Embryonic facial prominence (tissue), 1 donor: Measurements from ENCODE around the gene CYP27C1.
"Not testable (repeated sequence)": the region's sequence is repeated elsewhere in the genome, so short reads cannot be mapped to it uniquely, and the experiment has no call there.

Source experiments
- DNase-seq: peaks from one replicate; pipeline ENCODE4 v3.0.0-alpha.2; 2016; ENCODE audit errors: extremely low spot score

The CYP27C1 gene

DNA sequence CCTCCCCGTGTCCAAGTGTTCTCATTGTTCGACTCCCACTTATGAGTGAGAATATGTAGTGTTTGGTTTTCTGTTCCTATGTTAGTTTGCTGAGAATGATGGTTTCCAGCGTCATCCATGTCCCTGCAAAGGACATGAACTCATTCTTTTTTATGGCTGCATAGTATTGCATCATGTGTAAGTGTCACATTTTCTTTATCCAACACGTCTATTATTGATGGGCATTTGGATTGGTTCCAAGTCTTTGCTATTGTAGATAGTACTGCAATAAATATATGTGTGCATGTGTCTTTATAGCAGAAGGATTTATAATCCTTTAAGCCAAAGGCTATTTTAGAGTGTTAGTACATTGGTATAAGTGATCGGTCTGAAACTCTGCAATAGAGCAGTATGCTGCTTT is 4.0 kb upstream of the CYP27C1 start:
- not testable (repeated sequence) for DNase-seq

DNA sequence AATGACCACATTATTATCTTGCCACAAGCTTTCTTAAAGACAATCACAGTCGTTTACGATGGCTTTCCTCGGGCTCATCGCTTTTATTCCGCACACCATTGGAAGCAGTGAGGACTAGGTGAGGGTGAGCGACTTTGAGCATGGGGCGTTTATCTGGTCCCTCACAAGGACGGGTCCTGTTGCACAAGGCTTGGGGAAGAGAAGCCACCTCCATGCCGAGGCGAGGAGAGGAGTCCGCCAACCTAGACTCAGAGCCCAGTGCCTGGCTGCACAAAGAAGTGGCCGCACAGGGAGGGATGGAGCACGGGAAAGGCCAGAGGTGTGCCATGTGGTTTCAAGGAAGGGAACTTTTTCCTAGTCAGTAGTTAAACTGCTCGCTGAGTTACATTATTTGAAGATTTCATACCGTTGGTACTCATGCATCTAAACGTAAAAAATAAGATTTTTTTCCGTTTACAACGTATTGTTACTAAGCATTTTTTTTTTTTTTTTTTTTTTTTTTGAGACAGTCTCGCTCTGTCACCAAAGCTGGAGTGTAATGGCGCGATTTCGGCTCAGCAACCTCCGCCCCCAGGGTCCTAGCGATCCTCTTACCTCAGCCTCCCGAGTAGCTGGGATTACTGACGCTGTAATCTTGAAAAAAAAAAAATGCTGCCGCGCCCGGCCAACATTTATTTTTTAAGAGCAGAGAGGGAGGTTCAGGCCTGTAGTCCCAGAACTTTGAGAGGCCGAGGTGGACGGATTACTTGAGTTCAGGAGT is 849 bp upstream of the CYP27C1 start:
- no peak for DNase-seq

DNA sequence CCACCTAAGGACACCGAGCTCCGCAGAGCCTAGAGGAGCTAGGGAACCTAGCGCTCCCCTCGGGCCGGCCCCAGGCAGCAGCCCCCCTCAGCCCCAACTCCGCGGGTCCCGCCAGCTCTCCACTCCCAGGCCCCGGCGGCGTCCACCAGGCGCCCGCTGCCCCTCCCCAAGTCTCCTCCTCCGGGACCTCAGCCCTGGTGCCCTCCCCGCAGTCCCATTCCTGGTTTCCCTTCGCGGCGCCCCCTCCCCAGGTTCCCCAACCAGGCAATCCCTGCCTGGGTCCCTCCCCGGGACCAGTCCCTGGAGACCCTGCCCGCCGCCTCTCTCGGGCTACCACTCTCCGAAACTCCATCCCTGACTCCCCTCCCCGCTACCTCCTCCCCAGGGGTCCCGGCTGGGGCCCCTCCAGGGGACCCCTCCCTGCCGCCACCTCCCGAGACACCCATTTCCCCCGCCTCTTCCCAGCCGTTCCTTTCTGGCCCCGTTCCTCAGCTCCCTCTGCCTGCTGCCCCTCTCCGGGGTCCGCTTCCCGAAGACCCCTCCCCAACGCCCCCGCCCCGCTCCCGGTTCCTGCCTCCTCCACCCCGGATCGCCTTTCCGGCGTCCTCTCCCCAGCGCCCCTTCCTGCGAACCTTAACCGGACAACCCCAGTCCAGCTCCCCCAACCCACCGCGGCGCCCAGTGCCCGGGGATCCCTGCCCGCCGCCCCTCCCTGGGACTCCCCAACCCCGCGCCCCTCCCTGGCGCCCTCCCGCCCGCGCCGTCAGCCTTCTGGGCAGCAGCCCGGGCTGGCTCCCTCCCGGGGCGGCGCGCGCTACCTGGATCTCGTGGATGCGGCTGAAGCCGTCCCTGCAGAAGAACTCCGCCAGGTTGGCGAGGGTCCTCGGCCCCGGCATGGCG is 678 bp downstream of the CYP27C1 start:
- peak; percentile 49 for DNase-seq

DNA sequence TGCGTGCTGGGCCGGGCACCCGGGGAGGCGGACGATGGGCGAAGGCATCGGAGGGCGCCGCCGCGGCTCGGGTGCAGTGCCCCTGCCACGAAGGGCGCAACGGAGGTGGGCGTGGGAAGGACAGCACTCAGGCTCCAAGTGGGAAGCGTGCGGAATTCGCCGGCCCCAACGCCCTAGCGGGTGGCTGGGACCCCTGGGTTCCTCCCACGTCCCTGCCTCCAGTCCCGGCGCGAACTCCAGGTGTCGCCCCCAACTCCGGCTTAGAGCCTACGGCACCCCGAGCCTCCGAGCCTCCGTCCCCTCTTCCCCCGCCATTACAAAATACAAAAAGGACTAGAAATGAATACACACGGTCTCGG is 1.3 kb downstream of the CYP27C1 start:
- DNase-seq, result no peak

DNA sequence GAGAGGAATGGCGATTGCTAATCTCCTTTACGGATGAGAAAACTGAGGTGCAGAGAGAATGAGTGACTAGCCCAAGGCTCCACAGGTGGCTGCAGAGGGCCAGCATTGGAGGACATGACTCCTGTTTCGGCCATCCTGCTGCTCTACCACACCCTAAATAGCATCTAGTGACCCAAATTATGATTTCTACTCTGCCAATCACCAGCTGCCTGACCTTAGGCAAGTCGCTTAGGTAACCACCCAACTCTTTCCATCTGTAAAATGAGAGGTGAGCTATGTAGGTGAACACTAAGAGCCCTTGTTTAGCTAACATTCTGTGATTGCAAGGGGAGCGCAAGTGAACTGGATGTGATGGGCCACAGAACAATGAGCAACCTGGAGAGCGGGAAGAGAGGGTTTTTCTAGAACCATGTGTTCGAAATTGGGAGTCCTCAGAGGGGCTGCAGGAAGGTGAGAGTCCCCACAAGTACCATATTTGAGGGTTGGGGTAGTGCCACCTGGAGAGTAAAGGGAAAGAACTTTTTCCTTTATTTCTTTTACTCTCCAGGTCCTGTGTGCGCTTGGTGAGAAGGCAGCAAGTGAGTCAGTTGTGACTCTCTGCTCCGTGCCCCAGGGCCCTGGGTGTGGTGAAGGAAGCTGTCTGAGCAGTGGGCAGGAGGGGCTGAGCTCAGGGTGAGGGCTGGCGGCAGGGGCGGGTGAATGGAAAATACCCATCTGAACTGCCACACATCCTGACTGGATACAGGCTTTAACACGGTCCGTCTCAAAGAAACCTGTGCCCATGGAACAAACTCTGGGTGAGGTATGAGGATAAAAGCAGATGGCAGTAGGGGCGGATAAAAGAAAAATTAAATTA is 2.4 kb downstream of the CYP27C1 start:
- DNase-seq, result no peak

DNA sequence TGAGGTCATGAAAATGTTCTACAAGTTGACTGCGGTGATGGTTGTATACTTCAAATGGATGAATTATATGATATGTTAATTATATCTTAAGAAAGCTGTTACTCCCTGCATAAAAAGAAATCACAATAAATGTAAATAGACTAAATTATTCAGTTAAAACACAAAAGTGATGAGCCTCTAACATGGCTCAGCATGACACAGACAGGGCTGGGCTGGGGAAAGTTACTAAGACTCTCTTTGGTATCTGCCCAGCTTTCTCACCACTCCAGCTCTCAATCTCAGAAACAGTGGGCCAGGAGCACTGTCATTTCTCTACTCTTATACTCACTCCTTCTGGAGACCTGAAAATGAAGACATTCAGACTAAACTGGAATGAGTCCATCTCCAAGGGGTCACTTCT is 3.5 kb downstream of the CYP27C1 start:
- no peak for DNase-seq

DNA sequence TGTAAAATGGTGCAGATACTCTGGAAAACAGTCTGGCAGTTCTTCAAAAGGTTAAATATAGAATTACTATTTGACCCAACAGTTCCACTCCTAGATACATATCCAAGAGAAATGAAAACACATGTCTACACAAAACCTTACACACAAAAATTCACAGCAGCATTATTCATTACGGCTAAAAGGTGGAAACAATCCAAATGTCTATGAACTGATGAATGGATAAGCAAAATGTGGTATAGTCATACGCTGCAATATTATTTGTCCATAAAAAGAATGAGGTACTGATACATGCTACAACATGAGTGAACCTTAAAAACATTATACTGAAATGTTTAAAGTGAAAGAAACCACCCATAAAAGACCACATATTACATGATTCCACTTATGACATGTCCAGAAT is 4.0 kb downstream of the CYP27C1 start:
- DNase-seq, result no peak

DNA sequence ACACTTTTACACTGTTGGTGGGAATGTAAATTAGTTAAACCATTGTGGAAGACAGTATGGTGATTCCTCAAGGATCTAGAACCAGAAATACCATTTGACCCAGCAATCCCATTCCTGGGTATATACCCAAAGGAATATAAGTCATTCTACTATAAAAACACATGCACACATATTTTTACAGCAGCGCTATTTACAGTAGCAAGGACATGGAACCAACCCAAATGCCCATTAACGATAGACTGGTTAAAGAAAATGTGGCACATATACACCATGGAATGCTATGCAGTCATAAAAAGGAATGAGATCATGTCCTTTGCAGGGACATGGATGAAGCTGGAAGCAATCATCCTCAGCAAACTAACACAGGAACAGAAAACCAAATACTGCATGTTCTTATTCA is 5.9 kb downstream of the CYP27C1 start:
- not testable (repeated sequence) for DNase-seq

DNA sequence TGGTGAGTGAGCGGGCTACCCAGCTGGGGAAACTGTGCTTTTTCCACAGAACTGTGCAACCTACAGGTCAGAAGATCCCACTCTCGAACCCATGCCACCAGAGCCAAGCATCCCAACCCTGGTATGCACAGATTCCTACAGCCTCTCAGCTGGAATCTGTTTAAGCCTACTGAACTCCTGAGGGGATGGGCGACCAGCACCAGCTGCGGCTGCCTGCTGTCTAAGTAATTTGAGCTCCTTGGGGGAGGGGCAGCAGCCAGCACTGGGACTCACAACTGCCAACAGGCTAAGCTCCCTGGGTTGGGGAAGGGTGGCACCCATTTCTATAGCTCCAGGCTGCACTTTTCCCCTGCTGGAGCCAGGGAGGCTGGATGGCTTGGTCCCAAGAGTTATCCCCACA is 11.8 kb downstream of the CYP27C1 start:
- DNase-seq, result no peak

DNA sequence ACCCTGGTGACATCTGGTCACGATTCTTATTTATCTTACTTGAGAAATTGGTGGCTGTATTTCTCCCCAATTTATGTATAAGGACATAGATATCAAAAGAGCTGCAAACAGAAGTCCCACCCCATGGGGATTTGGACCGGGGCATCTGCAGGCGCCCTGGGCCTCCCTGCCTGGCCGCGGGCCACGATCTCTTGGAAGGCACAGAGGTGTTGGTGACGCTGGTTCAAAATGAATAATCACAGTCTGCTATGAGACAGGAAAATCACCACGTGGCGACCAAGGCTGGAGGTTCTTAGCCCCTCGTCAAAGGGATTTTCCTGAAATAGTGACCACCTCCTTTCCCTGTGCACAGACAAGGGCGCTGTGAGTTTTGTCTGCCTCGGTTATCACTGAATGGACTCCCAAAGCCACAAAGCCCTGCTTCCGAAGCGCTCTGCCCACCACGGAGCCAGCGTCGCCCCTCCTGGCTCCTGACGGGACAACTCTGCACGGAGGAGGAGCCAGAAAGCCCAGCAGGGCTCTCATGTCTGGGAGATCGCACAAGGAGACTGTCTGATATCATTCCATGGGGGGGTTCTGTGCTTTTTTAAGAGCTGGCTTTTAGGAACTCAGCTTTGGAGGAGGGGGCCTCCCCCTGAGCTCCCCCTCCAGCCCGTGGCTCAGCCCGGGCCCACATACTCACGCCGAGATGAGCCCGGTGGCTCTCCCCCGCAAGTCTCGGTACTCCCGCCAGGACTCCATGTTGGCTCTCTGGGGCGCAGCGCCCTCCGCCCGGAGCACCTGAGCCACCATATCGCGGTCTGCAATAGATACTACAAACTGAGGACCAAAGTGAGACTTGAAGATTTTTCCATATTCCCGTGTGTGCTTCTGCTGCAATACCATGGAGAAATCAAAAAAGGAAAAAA is 14.6 kb downstream of the CYP27C1 start:
- no peak for DNase-seq

DNA sequence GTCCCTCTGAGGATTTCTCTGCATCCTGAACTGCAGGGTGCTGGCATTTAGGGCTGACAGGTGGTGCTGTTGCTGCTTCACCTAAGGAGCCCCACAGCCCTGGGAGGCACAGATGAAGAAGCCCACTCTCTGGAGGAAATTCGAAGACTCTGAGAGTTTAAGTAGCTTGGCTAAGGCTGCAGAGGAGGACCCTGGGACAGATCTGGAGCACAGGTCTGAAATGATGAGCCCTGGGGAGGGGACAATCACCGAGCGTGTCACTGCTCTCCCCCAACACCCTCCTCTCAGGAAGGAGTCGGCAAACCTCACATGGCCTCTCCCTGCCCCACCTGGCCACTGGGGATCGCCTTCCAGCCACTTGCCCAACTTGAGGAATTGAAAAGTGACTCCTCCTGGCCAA is 18.6 kb downstream of the CYP27C1 start:
- no peak for DNase-seq

DNA sequence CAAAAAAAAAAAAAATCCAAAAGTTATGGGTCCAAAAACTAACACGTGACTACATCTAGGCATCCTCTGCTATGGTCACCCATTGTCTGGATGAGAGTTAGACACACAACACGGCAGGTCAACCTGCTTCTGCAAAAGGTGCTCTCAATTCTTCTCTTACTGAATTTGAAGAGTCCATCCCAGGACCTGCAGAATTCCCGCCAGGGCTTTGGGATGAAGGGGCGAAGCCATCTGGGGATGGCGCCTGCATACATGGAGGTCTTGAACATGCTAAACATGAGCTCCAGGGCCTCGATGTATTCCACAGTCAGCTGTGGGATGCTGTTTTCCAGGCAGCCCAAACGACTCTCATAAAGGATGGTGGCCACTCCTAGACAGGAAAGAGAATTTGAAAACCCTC is 19.1 kb downstream of the CYP27C1 start:
- DNase-seq, result no peak

DNA sequence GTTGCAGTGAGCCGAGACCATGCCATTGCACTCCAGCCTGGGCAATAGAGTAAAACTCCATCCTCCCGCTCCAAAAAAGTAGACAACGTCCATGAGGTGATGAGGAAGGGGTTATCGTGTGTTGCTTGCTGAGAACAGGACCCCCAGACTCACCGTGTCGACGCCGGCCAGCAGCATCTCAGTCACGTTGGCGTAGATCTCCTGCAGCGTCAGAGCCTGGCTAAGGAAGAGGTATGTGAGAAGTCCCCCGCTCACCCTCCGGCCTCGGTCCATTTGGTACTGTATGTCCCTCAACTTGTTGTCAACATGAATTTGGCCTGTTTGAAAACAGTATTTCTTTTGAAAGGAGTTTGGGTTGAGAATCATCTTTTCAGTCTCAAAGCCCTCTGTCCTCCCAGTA is 20.9 kb downstream of the CYP27C1 start:
- no peak for DNase-seq

DNA sequence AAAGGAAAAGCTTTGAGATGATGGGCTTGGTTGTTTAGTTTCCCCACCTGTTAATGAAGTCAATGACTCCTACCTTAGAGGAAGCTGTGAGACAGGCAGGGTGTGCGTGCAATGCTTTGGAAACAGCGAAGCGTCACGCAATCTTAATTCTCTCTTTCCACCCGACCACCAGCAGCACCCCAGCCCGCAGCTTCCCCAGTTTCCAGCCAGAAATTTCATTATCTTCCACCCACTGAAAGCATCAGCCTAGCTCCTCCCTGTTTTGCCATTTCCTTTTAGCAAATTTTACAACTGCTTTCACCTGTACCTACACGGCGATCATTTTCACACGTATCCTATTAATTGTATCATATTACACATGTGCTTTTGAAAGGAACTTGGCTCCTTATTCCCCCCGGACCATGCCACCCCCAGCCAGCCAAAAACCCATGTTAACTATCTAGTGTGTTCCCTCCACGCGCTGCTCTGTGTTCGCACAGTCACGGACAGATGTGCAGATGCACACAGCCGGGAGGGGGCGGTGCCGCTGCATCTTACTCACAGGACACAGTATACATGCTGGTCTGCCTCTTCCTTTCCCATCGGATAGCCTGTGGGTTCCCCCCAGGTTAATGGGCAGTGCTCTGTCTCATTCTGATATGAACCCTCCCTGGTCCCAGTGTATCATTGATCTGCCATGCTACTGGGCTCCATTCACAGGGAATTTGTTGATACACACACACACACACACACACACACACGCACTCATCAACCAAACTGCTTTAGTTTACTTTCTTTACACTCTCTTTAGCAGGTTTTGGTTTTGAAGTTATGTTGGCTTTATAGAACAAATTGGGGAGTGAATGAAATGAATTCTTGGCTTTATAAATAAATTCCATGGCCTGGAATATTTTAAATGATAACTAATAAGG is 22.4 kb downstream of the CYP27C1 start:
- DNase-seq, result no peak

DNA sequence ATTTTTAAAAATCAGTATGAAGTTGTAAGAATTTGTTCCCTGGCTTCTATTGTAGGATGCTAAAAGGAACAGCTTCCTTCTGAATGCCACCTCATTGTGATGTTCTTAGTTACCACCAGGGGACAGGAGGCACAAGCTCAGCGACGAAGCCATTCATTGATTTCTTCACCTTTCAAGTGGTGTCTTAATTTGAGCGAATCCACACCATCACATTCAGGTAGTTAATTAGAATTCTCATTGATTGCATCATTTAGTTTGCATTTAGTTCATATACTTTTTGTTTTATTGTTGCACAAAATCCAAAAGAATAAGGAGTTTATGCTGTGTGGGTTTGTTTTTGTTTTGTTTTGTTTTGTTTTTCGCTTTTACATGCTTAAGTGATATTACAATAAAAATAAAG is 23.1 kb downstream of the CYP27C1 start:
- DNase-seq, result no peak

DNA sequence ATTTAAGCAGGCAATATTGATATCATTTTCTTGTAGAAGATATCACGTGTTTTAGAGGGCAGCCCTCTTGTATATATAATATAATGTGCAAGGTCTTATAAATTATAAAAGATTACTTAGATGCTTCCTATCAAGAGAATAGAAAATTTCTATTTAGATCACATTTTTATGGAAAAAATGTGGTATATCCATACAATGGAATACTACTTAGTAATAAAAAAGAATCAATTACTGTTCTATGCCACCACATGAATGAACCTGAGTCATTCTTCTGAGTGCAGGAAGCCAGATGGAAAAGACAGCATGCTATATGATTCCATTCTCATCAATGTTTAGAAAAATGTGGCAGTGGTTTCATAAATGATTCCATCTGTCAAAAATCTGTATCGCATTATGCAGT is 23.6 kb downstream of the CYP27C1 start:
- no peak for DNase-seq

DNA sequence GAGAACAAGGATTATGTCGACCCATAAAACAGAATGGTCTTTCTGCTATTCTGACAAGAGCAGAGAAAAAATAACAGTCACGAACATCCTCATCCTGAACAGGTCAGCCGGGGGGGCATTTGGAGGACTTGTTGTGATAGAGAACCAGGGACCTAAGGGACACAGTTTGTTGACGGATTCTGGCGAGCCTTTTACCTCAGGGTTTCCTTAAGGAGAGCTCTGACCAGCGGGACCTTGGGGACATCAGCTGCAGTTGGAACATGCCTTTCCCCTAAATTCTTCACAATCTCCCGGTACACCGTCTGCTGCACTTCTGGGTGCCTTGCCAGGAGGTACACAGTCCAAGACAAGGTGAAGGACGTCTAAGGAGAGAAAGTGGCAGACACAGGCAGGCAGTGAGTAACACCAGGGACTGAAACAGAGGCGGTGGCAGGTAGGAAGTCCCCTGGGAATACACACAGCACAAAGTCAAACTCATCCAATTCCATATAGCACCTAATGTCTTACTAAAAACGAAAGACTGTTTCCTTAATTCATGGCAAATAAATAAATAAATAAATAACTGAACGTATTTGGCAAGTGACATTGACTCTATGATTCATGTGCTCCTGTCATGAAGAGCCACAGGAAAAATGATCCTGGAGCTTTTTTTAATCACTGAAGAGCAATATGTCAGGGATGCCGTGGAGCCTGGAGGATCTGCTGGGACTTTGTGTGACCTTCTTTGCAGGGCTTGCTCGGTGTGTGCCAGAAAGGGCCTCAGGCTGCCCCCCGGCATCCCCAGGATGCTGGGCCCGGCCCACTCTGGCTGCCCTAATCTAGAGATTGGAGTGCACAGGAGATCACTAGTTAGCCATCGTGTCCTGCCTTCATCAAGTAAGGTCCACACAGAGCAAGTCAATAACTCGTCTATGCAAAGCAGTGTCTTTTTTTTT is 24.7 kb downstream of the CYP27C1 start:
- DNase-seq, result no peak

DNA sequence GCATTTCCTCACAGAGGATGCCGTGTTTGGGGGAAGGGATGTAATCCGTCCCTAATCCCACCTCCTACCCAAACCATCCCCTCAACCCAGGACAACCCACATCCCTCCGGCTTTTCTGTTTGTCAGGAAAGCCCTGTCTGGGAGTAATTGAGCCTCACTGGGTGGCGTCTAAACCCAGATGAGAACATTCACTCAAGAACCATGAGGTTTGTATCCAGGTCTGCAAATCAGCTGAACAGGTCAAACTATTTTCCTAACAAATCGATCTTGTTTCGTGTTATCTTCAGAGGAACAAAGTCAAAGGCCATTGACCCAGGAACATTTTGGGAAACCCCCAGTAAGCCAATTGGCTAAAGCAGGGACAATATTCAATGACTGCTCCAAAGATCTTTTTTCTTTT is 25.7 kb downstream of the CYP27C1 start:
- DNase-seq, result no peak

DNA sequence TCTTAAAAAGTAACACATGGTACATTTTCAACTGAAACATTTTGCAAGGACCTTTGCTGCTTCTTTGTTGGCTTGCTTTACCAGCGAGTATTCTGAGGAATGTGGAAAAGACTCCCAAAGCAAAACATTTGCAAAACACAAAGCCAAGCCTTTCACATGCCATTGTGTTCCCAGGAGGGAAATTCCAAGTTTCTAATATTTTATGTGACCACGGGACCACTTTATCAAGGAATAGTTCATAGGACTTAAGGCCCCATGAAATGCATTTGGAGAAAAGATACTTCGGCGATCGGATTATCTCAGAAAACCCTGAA is 26.2 kb downstream of the CYP27C1 start:
- DNase-seq, result no peak
